Measurements from ENCODE around the gene PGBD5. TPM values are rescaled to one million over a fixed set of nuclear protein-coding genes. Genes with fewer than 3 reads are reported as not detected.

PGBD5 gene
- total RNA-seq, 5 donors from 2014 or later (not counting 1 experiment from before 2014, with no cell fraction given), result 0.03 to 0.09 (median 0.09) TPM; not detected in 2

DNA sequence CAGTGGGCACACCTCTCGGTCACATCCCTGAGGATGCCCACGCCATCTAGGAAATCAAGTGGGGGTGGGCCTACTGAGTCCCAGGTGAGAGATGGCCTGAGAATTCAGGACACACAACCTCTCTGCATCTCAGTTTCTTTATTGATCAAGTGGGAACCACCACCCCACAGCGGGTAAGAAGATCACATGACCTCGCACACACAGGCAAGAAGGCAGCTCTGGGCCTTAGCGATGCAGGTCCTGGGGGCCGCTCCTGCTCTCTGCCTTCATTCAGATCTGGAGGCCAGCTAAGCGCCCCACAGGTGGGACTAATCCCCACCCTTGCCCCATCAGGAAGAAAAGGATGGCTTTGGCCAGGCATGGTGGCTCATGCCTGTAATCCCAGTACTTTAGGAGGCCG is 63.2 kb downstream of the PGBD5 start:
- no peak overlapping the region for H3K4me3 Mint-ChIP-seq

DNA sequence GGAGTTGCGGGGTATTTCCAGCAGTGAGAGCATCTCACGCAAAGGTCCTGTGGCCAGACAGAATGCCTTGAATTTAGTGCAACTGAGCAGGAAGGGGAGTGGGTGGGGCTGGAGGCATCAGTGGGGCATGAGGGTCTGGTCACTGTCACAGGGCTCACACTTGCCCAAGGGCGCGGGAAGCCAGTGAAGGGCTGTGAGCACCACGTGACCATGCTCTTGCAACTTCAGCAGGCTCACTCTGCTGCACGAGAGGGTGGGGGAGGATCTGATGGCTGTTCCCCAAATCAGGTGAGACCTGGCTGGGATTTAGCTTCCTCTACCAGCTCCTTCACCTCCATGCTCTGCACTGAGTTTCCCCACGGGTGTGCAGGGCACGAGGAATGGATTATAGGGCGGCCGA is 64.2 kb downstream of the PGBD5 start:
- Mint-ChIP-seq H3K27ac (no peak overlapping the region), H3K4me1 (no peaks in the 10 kb centered on the region), H3K9me3 (no peaks in the 10 kb centered on the region), H3K4me3 (no peak overlapping the region), H3K27me3 (peaks cover 8 to 12% of the 10 kb centered on the region in 2 donors), H3K36me3 (no peaks in the 10 kb centered on the region)
- no peak overlapping the region for H3K4me3 ChIP-seq (ENCODE audit: control insufficient read depth in 1 of 2, extremely low read depth in 1 of 2, low read length in 1 of 2)
- no peaks in the 10 kb centered on the region for H3K4me1 ChIP-seq (ENCODE audit: control insufficient read depth in 1 of 2, extremely low read depth in 1 of 2, insufficient read depth in 2 of 2, low read length in 2 of 2)
- H3K9me3 ChIP-seq, result no peaks in the 10 kb centered on the region
- ATAC-seq (replicated peaks in 1 of 4), result no peak
- ChIA-PET POLR2A (no interaction called here), CTCF (no interaction called here)
- no peaks in the 10 kb centered on the region for H3K36me3 ChIP-seq (ENCODE audit: control insufficient read depth in 2 of 2, extremely low read depth in 1 of 2, insufficient read depth in 1 of 2, low read length in 1 of 2)
- WGBS (ENCODE audit: insufficient coverage), result 87% methylated on average over 8 of the region's 10 CpGs
- no peak for DNase-seq
- no peak overlapping the region for H3K27ac ChIP-seq (ENCODE audit: low read length)
- H3K27me3 ChIP-seq (replicated peaks in 1 of 2; ENCODE audit: control insufficient read depth in 2 of 2, extremely low read depth in 1 of 2, insufficient read depth in 2 of 2, low read length in 1 of 2), result peaks cover 0 to 10% of the 10 kb centered on the region in 2 experiments

More for the DNA sequence above, 63.2 kb downstream of the PGBD5 start:
- no peaks in the 10 kb centered on the region for H3K4me1 Mint-ChIP-seq
- DNase-seq (no peak), ATAC-seq (replicated peaks in 1 of 4) (no peak)
- POLR2A ChIA-PET, result interaction anchor here in 1 of 2 donors (0.5 kb wide), 1 partner anchor 1021 kb away, joined by 5 read pairs; no protein-coding TSS in a partner anchor
- H3K27ac Mint-ChIP-seq, result no peak overlapping the region
- Histone ChIP-seq H3K36me3 (ENCODE audit: control insufficient read depth in 2 of 2, extremely low read depth in 1 of 2, insufficient read depth in 1 of 2, low read length in 1 of 2) (no peaks in the 10 kb centered on the region), H3K9me3 (no peaks in the 10 kb centered on the region), H3K27ac (ENCODE audit: low read length) (no peak overlapping the region), H3K4me1 (ENCODE audit: control insufficient read depth in 1 of 2, extremely low read depth in 1 of 2, insufficient read depth in 2 of 2, low read length in 2 of 2) (no peaks in the 10 kb centered on the region), H3K27me3 (replicated peaks in 1 of 2; ENCODE audit: control insufficient read depth in 2 of 2, extremely low read depth in 1 of 2, insufficient read depth in 2 of 2, low read length in 1 of 2) (peaks cover 0 to 8% of the 10 kb centered on the region in 2 experiments), H3K4me3 (ENCODE audit: control insufficient read depth in 1 of 2, extremely low read depth in 1 of 2, low read length in 1 of 2) (no peak overlapping the region)
- WGBS (ENCODE audit: insufficient coverage), result 95% methylated on average over 5 of the region's 8 CpGs
- CTCF ChIA-PET, result no interaction called here
- no peaks in the 10 kb centered on the region for H3K9me3 Mint-ChIP-seq
- peaks cover 11 to 15% of the 10 kb centered on the region in 2 donors for H3K27me3 Mint-ChIP-seq
- no peaks in the 10 kb centered on the region for H3K36me3 Mint-ChIP-seq

DNA sequence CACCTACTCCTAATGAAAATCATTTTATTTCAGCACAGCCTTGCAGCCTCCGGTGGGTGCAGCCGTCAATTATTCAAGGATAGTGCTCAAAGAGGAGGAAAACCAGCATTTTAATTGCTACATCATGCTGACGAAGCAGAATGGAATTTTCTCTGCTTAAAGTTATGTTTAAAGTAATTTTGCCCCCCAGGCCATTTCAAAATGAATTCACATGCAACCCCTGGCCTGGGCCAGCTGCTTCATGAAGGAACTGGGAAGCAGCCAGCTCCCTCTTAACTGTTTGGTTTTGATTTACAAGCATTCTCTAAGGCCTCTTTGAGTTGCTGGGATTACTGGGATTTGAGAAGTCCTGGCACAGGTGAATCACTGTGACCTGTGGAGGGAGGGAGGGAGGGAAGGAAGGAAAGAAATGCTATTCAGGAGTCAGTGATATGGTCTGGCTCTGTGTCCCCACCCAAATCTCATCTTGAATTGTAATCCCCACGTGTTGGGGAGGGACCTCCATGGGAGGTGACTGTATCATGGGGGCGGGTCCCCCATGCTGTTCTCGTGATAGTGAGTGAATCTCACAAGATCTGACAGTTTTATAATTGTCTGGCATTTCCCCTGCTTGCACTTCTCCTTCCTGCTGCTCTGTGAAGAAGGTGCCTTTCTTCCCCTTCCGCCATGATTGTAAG is 66.0 kb downstream of the PGBD5 start:
- ChIA-PET CTCF (no interaction called here), POLR2A (no interaction called here)
- Histone ChIP-seq H3K27me3 (replicated peaks in 1 of 2; ENCODE audit: control insufficient read depth in 2 of 2, extremely low read depth in 1 of 2, insufficient read depth in 2 of 2, low read length in 1 of 2) (peaks cover 0 to 10% of the 10 kb centered on the region in 2 experiments), H3K27ac (ENCODE audit: low read length) (no peak overlapping the region), H3K4me1 (ENCODE audit: control insufficient read depth in 1 of 2, extremely low read depth in 1 of 2, insufficient read depth in 2 of 2, low read length in 2 of 2) (no peaks in the 10 kb centered on the region), H3K36me3 (ENCODE audit: control insufficient read depth in 2 of 2, extremely low read depth in 1 of 2, insufficient read depth in 1 of 2, low read length in 1 of 2) (no peaks in the 10 kb centered on the region), H3K4me3 (ENCODE audit: control insufficient read depth in 1 of 2, extremely low read depth in 1 of 2, low read length in 1 of 2) (no peak overlapping the region), H3K9me3 (no peaks in the 10 kb centered on the region)
- ATAC-seq (replicated peaks in 1 of 4) (no peak), DNase-seq (no peak)
- no peaks in the 10 kb centered on the region for H3K9me3 Mint-ChIP-seq
- no peaks in the 10 kb centered on the region for H3K4me1 Mint-ChIP-seq
- peaks cover 5 to 7% of the 10 kb centered on the region in 2 donors for H3K27me3 Mint-ChIP-seq
- H3K4me3 Mint-ChIP-seq, result no peak overlapping the region
- no peaks in the 10 kb centered on the region for H3K36me3 Mint-ChIP-seq
- no peak overlapping the region for H3K27ac Mint-ChIP-seq
- WGBS (ENCODE audit: insufficient coverage), result 79% methylated on average over 2 of the region's 7 CpGs

DNA sequence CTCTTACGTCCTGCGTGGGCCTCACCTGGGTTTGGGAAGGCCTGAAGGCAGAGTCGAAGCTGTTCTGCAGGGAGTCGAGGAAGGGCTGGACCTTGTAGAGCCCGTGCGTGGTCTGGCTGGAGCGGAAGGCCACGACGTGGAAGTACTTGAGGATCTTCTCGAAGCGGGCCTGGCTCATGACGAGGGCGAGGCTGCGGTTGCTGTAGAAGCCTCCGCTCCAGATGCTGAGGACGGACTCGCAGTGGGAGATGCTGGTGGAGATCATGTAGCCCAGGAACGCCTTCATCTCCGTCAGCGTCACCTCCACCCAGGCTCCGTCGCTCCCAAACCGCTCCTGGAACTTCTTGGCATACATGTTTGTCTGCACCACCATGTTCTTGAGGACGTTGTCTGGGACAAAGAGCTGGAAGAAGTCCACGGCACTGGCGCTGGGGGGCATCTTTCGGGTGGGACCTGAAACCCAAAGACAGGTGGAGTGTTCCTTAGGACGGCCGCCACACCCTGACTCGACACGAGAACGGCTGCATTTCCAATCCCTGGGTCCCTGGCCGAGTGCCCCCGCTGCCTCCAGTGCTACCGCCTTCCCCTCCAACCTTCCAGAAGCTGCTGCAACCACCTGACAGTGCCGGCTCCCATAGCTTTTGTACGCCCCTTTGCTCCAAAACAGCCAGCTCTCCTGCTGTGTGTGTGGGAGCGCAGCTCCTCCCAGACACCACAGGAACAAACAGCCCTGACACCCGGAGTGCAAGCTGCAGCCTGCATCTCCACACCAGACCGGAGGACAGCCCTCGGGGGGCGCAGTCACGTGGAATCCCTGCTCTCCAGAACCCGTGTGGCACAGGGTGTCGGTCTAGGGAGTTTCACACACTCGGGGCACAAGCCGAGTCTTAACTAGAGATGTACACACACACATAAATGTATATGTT is 69.0 kb downstream of the PGBD5 start:
- H3K4me3 Mint-ChIP-seq, result no peak overlapping the region
- DNase-seq (no peak), ATAC-seq (replicated peaks in 1 of 4) (no peak)
- Histone ChIP-seq H3K9me3 (no peaks in the 10 kb centered on the region), H3K4me3 (ENCODE audit: control insufficient read depth in 1 of 2, extremely low read depth in 1 of 2, low read length in 1 of 2) (no peak overlapping the region), H3K36me3 (ENCODE audit: control insufficient read depth in 2 of 2, extremely low read depth in 1 of 2, insufficient read depth in 1 of 2, low read length in 1 of 2) (no peaks in the 10 kb centered on the region), H3K27me3 (replicated peaks in 1 of 2; ENCODE audit: control insufficient read depth in 2 of 2, extremely low read depth in 1 of 2, insufficient read depth in 2 of 2, low read length in 1 of 2) (peaks cover 0 to 8% of the 10 kb centered on the region in 2 experiments), H3K27ac (ENCODE audit: low read length) (no peak overlapping the region), H3K4me1 (ENCODE audit: control insufficient read depth in 1 of 2, extremely low read depth in 1 of 2, insufficient read depth in 2 of 2, low read length in 2 of 2) (no peaks in the 10 kb centered on the region)
- no peaks in the 10 kb centered on the region for H3K4me1 Mint-ChIP-seq
- H3K27ac Mint-ChIP-seq, result no peak overlapping the region
- no peaks in the 10 kb centered on the region for H3K9me3 Mint-ChIP-seq
- H3K36me3 Mint-ChIP-seq, result no peaks in the 10 kb centered on the region
- 89% methylated on average over 37 of the region's 47 CpGs for WGBS (ENCODE audit: insufficient coverage)
- H3K27me3 Mint-ChIP-seq, result peaks cover 0 to 2% of the 10 kb centered on the region in 2 donors
- CTCF ChIA-PET, result no interaction called here
- POLR2A ChIA-PET, result no interaction called here

GRCh38 chr1:230356190-230356589 is 69.9 kb downstream of the PGBD5 start:
- no peak for DNase-seq

DNA sequence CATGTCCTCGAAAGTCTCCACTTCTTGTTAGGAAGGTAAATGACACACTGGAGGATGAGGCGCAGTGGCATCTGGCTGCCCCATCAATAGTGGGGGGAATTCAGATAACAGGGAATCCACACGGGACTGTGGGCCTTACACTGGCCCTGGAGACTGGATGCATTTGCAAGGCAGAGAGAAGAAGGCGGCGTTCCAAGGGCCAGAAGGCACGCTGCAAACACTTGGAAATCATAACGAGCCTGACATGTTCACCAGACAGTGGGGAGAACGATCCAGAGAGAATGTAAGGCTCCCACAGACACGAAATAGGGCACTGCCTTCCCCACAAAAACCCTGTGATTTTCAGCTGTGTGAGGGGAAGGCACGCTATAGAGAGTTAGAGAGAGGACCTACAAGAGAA is 70.5 kb downstream of the PGBD5 start:
- H3K4me3 ChIP-seq (ENCODE audit: control insufficient read depth in 1 of 2, extremely low read depth in 1 of 2, low read length in 1 of 2), result no peak overlapping the region
- CTCF ChIA-PET, result no interaction called here
- POLR2A ChIA-PET, result no interaction called here
- no peak overlapping the region for H3K27ac Mint-ChIP-seq
- H3K36me3 ChIP-seq (ENCODE audit: control insufficient read depth in 2 of 2, extremely low read depth in 1 of 2, insufficient read depth in 1 of 2, low read length in 1 of 2), result no peaks in the 10 kb centered on the region
- H3K36me3 Mint-ChIP-seq, result no peaks in the 10 kb centered on the region
- DNase-seq, result no peak
- H3K27me3 ChIP-seq (replicated peaks in 1 of 2; ENCODE audit: control insufficient read depth in 2 of 2, extremely low read depth in 1 of 2, insufficient read depth in 2 of 2, low read length in 1 of 2), result peaks cover 0 to 10% of the 10 kb centered on the region in 2 experiments
- H3K9me3 Mint-ChIP-seq, result no peaks in the 10 kb centered on the region
- no peaks in the 10 kb centered on the region for H3K4me1 ChIP-seq (ENCODE audit: control insufficient read depth in 1 of 2, extremely low read depth in 1 of 2, insufficient read depth in 2 of 2, low read length in 2 of 2)
- H3K27ac ChIP-seq (ENCODE audit: low read length), result no peak overlapping the region
- no peaks in the 10 kb centered on the region for H3K9me3 ChIP-seq
- WGBS (ENCODE audit: insufficient coverage), result 56% methylated on average over 3 of the region's 10 CpGs
- no peak for ATAC-seq (replicated peaks in 1 of 4)
- H3K4me3 Mint-ChIP-seq, result no peak overlapping the region
- H3K4me1 Mint-ChIP-seq, result no peaks in the 10 kb centered on the region
- peaks cover 0 to 5% of the 10 kb centered on the region in 2 donors for H3K27me3 Mint-ChIP-seq

More at GRCh38 chr1:230356190-230356589, 69.9 kb downstream of the PGBD5 start:
- Histone ChIP-seq H3K4me3 (ENCODE audit: control insufficient read depth in 1 of 2, extremely low read depth in 1 of 2, low read length in 1 of 2) (no peak overlapping the region), H3K9me3 (no peaks in the 10 kb centered on the region), H3K27me3 (replicated peaks in 1 of 2; ENCODE audit: control insufficient read depth in 2 of 2, extremely low read depth in 1 of 2, insufficient read depth in 2 of 2, low read length in 1 of 2) (peaks cover 0 to 8% of the 10 kb centered on the region in 2 experiments), H3K36me3 (ENCODE audit: control insufficient read depth in 2 of 2, extremely low read depth in 1 of 2, insufficient read depth in 1 of 2, low read length in 1 of 2) (no peaks in the 10 kb centered on the region), H3K4me1 (ENCODE audit: control insufficient read depth in 1 of 2, extremely low read depth in 1 of 2, insufficient read depth in 2 of 2, low read length in 2 of 2) (no peaks in the 10 kb centered on the region), H3K27ac (ENCODE audit: low read length) (no peak overlapping the region)
- H3K4me1 Mint-ChIP-seq, result no peaks in the 10 kb centered on the region
- no peak for ATAC-seq (replicated peaks in 1 of 4)
- H3K27me3 Mint-ChIP-seq, result peaks cover 0 to 2% of the 10 kb centered on the region in 2 donors
- no peaks in the 10 kb centered on the region for H3K9me3 Mint-ChIP-seq
- no peak overlapping the region for H3K4me3 Mint-ChIP-seq
- H3K27ac Mint-ChIP-seq, result no peak overlapping the region
- ChIA-PET POLR2A (no interaction called here), CTCF (no interaction called here)
- H3K36me3 Mint-ChIP-seq, result no peaks in the 10 kb centered on the region
- 72% methylated on average over 2 of the region's 6 CpGs for WGBS (ENCODE audit: insufficient coverage)

Data from T-cell (primary cell).